ENCODE measurements around the gene NME7.
"Not testable (repeated sequence)": the region's sequence is repeated elsewhere in the genome, so short reads cannot be mapped to it uniquely, and the experiment has no call there.

The NME7 gene

DNA sequence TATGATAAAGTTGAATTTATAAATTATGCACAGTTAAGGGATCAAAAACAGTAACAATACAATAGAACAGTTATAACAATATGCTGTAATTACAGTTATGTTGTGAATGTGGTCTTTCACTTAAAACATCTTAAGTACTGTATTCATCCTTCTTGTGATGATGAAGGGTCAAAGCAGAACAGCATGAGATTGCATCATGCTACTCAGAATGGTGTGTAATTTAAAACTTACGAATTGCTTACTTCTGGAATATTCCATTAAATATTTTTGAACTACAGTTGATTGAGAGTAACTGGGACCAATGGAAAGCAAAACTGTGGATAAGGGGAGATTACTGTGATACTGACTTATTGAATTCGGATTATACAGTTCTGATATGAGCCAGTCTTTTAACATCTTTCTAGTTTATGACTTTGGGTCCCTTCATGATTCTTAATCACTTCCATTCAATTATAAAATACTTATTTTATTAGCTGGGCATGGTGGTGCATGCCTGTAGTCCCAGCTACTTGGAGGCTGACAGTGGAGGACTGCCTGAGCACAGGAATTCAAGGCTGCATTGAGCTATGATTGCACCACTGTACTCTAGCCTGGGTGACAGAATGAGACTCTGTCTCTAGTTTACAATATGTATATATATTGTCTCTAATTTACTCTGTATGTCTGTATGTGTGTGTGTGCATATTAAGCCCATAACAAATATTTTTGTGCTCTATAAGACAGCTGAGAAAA is 217.9 kb downstream of the NME7 start:
- DNase-seq = no peak

DNA sequence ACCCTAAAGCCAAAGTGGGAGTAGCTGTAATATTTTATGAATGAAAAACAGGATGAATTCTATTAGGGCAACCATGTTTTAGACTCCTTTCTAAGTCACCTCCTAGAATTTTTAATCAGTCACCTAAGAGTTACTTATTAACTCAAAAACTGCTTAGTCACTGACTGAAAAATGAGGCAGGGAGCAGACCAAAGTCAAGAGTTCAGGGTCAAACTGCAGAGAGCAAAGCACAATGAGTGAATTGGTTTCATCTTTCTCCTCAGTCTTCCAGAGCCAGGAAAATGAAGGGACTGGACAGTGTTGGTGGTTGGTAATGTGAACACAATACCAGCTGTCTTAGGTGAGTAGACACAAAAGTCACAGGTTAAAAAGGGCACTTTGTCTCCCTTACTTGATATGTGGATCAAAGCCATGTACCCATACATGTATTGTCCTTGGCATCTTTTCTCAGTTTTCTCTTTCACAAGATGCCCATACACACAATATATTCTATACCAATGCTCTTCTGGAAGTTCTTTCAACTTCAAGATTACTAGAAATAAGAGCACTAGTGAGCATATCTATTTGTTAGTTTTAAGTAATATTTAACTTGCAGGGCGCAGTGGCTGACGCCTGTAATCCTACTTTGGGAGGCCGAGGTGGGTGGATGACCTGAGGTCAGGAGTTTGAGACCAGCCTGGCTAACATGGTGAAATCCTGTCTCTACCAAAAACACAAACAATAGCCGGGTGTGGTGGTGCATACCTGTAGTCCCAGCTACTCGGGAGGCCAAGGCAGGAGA is 218.9 kb downstream of the NME7 start:
- DNase-seq = no peak

DNA sequence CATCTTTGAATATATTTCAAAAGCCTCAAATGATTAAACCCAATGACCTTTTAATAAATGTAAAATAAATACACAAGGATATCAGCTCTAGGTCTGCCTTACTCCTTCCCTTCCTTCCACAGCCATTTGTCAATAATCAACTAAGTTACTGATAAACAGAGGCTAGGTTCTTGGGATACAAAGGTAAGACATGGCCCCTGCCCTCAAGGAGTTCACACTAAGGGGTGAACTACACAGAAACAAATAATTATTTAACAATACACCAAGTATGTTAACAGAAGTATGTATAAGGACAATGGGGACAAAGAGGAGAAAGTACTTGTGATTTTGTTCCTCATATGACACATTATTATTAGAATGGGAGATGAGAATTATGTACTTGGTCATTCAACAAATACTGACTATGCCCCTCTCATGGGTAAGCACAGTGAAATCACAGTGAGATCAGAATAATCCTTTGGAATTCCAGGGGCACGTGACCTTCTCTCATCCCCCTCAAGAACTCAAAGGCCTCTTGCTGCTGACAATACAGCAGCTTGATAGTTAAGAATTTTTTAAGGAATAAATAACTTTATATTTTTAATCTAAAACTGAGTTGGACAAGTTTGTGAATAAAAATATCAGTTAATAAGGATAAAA is 220.9 kb downstream of the NME7 start:
- DNase-seq = no peak

DNA sequence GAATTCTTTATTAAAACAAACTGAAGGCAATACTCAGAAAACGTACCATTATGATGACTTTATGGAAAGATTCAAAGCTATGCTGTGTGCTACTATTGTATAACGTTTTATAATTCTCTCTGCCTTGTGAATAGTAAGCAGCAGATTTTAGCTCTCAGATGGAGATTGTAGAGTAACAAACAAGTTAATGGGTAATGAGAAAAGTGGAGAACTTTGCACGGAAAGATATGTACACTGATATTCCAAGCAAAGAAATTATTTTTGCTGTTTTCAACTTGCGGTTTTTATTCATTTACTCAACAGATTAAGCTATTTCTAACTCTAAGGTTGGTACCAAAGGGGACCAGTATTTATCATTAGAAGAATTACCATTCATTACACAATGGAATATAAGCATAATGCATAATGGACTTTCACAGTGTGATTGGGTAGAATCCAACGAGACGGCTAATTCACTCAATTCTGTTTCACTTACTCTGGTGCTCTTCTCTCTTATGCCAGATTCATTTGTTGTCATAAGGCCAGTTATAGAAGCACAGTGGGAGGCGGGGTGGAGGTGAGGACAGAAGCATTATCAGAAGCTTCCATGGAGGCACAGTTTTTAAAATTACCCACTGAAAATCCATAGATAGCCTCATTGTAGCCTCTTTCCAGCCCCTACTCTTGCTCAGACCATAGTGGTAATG is 222.5 kb downstream of the NME7 start:
- no peak for DNase-seq

DNA sequence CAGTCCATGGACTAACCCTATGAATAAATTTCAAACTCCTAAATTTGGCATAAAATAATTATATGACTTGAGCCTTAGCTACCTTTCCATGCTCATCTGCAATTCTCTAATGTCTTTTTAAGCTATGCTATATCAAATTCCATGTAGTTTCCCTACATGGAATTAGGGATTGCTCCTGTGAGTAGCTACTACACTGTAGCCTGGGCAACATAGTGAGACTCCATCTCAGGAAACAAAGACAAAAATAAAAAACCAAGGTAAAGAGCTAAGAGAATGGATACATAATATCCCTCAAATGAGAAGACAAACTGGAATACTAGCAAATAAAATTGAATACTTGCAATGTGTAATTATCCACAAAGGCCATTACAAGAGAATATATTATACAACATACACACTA is 223.6 kb downstream of the NME7 start:
- DNase-seq = no peak

- DNase-seq = no peak
Measured at GRCh38 chr1:169143346-169143745, 224.3 kb downstream of the NME7 start.

DNA sequence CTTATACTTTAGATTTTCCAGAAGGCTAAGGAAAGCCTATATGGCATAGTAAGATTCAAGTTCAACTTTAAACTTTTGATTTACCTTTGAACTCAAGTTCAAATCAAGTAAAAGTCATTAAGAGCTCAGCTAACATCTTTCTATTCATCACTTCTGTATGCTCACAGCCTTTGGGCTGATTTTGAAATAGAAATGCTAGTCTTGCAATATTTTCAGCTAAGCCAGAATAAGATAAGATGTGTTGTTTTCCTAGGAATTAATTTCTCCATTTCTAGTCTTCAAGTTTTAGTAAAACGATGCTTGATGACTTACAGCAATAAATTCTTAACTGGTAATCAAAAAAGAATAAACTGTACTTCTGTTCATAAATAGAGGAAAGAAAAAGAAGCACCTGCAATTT is 225.5 kb downstream of the NME7 start:
- no peak for DNase-seq

DNA sequence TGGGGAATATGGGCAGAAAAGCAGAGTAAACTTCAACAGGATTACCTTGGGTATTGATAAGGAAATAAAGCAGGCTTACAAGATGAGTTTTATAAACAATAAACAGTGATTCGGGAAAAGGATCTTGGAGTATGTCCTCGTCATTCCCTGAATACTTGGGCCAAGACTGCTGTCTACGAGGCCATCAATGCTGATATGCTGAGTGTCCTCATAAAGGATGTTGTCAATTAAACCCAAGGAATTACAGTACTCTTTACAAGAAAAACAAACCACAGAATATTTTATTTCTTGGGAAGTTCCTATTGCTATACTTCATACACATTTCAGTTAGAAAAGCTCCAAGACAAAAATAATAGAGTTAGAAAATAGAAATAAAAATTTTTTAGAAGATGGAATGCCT is 226.2 kb downstream of the NME7 start:
- DNase-seq = no peak

GRCh38 chr1:169138866-169139670 is 228.5 kb downstream of the NME7 start:
- DNase-seq = no peak

- no peak for DNase-seq
Measured at GRCh38 chr1:169137357-169137756, 230.2 kb downstream of the NME7 start.

GRCh38 chr1:169133801-169134502 is 233.6 kb downstream of the NME7 start:
- DNase-seq = no peak

DNA sequence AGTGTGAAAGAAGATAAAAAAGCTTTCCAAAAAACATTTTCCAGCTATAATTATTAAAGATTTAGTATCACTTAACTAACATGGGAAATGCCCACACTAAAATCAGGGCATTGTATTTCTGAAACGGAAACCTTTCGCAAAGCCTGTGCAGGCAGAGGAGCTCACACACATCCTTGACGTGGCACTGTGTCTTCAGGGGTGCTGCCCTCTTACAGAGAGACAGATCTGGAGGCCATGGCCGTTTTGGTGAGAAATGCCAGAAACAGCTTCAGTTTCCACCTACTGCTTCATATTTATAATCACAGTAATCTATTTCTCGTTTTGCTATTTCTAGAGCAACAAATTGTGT is 234.4 kb downstream of the NME7 start:
- no peak for DNase-seq

- DNase-seq = no peak
Measured at GRCh38 chr1:169132512-169133227, 234.9 kb downstream of the NME7 start.

DNA sequence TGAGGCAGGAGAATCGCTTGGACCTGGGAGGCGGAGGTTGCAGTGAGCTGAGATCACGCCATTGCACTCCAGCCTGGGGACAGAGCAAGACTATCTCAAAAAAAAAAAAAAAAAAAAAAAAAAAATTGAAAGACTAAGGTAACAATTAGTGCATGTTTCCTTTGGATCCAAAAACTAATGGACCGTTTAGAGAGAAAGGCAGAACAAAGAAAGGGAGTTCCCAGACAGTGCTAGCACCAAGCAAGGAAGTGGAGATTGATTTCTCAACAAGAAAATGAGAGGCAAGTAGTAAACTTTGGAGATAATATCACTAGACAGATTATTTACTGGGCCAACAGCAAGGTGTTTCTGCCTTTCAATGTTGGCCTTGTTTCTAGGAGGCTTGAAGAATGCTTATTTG is 236.9 kb downstream of the NME7 start:
- no peak for DNase-seq

DNA sequence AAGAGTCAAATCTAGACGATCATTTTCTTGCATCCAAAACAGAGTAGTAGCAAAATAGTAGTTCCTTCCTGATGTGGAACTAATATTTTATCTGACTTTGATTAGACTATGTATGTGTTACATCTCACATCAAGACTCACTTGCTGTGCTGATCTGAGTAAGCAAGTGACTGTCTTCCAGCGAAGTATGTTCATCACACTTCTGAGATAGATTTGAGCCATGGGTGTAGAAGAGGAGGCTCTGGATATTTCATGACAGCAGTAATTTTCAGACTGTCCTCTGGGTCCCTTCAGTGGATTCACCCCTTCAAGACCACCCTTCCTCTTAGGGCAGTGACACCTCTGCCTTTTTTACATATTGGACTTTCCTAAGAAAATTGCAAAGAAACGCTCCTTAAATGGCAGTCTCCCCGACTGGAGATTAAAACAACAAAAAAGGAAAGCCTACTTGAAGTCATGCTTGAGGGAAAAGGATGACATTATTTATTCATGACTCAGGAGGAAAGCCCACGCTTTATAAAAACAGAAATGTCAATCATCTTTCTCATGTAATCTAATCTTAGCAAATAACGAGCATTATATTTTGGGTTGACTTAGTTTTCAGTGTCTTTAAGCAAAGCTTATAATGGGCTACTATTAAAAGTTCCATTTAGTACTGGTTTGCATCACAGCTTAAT is 238.3 kb downstream of the NME7 start:
- DNase-seq = no peak

DNA sequence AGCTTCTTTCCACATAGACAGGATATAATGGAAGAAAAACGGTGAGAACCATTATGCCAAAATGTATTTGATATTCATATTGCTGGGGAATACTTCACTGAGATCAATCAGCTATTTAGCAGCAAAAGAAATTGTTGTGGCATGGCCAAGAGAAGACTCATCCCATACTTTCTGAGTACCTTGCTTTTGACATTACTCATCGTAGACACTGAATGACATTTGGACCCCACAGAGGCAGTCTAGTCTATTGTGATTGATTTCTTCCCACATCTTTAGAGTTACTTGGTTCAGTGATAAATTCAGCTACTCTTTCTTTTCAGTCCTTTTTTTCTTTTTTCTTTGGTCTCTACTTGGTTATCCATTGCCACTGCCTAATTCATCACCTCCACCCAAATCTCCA is 239.0 kb downstream of the NME7 start:
- DNase-seq = no peak

DNA sequence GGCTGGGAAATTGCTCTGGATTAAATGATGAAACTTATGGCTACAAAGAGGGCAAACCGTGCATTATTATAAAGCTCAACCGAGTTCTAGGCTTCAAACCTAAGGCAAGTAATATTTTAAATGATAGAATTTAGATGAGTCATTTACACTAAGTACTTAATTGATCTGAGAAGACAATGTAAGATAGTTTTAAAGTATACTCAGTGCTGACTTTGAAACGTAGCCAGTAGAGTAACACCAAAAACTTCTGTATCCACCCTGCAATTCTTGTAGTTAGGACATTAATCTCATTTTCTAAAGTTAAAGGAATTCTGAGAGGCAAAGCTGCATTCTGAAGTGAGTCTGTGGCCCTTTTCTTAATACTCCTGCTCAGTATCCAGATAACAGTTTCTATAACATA is 240.3 kb downstream of the NME7 start:
- DNase-seq = no peak

- DNase-seq = no peak
Measured at GRCh38 chr1:169126335-169126734, 241.3 kb downstream of the NME7 start.

- not testable (repeated sequence) for DNase-seq
Measured at GRCh38 chr1:169125597-169125996, 242.0 kb downstream of the NME7 start.

- DNase-seq = no peak
Measured at GRCh38 chr1:169124459-169124858, 243.1 kb downstream of the NME7 start.

DNA sequence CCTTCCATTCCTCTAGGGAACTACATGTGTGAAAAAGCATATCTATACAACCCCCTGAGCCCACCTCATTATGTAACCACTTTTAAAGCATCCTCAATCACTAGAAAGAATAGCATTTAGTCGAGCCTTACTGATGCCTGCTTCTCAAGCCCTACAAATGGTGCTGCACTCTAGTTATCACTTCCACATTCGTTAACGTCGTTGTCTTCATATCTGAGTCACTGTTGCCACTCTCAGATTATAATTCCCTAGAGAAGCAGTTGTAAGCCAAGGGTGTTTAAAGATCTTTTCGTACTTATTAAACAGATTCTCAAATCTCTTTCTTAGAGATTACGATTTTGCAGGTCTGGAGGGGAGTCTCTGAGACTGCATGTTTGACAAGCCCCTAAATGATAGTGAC is 244.6 kb downstream of the NME7 start:
- no peak for DNase-seq
